ENCODE results near the gene OR1J1.
A peak's percentile ranks its signal among the peaks of the same experiment; 100 is the strongest.

Gene OR1J1, protein sequence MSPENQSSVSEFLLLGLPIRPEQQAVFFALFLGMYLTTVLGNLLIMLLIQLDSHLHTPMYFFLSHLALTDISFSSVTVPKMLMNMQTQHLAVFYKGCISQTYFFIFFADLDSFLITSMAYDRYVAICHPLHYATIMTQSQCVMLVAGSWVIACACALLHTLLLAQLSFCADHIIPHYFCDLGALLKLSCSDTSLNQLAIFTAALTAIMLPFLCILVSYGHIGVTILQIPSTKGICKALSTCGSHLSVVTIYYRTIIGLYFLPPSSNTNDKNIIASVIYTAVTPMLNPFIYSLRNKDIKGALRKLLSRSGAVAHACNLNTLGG

DNA sequence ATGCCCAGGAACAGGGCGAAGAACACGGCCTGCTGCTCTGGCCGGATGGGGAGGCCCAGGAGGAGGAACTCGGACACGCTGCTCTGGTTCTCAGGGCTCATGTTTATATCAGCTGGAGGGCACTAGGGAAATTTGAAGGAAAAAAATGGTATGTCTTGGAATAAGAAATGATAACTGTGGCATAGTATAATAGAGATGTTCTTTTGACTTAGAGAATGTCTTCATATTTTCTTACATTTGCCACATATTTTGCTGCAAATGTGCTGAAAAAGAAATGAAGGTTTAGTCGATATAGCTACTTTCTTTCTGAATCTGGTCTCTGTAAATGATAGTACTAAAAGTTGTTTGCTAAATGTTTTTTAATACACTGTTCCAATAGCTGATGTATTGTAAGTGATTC lies at the start of gene OR1J1:
Gene OR1J1, minus strand, starts transcription at position 101 of the 400 bp plus-strand sequence. Its CDS starts 0 bp downstream, at position 101.
- DNase-seq, result no peak

DNA sequence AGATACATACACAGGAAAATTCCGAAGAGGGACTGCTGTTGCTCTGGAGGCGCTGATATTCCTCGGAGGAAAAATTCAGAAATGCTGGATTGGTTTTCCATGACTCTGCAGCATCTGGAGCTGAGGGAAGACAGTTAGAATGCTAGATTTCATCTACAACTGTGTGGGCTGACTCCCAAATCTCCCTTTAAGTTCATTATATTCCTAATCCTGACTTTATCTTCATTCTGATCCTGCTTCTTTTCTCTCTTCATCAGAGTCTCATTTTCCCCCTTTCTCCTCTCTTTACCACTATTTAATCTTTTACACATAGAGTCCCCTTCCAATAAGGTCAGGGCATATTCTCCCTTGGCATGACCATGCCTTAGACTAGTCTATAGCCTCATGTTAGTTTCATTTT lies 49.5 kb upstream of the OR1J1 start, which contains the start of gene OR1N1:
Gene OR1N1, minus strand, starts transcription at position 101 of the 400 bp plus-strand sequence. Its CDS starts 0 bp downstream, at position 101.
- DNase-seq, result peak; percentile 38

DNA sequence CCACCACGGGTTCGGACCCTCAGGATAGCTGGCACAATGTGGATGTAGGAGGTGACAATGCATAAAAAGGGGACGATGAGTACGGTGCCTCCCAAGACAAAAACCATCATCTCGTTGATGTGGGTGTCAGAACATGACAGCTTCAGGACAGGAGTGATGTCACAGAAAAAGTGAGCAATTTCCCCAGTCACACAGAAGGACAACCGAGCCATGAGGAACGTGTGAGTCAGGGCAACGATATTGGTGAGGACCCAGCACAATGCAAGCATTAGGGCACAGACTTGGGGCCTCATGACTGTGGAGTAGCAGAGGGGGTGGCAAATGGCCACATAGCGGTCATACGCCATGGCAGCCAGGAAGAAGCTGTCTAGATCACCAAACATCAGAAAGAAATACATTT lies 48.9 kb upstream of the OR1J1 start:
- no peak for DNase-seq

DNA sequence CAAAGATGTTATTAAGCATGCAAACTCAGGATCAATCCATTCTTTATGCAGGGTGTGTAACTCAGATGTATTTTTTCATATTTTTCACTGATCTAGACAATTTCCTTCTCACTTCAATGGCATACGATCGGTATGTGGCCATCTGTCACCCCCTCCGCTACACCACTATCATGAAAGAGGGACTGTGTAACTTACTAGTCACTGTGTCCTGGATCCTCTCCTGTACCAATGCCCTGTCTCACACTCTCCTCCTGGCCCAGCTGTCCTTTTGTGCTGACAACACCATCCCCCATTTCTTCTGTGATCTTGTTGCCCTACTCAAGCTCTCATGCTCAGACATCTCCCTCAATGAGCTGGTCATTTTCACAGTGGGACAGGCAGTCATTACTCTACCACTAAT lies 41.6 kb upstream of the OR1J1 start:
- no peak for DNase-seq

DNA sequence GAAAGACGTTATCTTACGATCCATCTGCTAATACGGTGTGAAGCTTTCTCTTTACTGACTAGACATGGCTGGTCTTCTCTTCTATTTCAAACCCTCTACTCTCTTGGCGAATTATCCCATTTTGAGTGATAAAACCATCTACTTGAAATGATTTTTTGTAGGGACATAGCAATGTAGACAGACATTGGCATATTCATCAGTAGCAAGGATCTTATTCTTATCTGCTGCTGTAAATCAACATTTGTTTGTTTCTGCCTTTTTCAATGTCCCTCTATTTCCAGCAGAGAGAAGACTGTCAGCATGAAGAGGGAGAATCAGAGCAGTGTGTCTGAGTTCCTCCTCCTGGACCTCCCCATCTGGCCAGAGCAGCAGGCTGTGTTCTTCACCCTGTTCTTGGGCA lies 41.1 kb upstream of the OR1J1 start, which contains the start of gene OR1J4:
Gene OR1J4, plus strand, starts transcription at position 301 of the 400 bp plus-strand sequence. Its CDS starts 0 bp downstream, at position 301.
- no peak for DNase-seq

DNA sequence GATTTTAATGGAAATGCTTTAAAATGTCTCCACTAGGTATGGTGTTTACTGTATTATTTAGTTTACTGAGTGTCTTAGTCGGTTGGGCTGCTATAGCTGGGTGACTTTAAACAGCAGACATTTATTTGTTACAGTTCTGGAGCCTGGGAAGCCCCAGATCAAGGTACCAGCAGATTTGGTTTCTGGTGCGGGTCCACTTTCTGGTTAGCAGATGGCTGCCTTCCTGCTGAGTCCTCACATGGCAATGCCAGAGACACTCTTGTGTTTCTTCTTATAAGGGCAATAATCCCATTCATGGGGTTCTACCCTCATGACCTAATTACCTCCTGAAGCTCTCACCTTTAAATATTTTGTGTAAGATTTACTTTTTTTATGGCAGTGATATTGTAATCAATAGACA lies 40.5 kb upstream of the OR1J1 start:
- no peak for DNase-seq

DNA sequence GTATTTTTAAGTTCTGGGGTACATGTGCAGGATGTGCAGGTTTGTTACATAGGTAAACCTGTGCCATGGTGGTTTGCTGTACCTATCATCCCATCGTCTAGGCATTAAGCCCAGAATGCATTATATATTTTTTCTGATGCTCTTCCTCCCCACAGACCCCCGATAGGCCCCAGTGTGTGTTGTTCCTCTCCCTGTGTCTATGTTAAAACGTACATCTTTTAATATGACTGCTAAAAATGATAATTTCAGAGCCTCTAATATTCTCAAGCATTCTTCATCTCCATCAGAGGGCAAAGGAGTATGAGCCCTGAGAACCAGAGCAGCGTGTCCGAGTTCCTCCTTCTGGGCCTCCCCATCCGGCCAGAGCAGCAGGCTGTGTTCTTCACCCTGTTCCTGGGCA lies 32.8 kb upstream of the OR1J1 start, which contains the start of gene OR1J2:
Gene OR1J2, plus strand, starts transcription at position 301 of the 400 bp plus-strand sequence. Its CDS starts 0 bp downstream, at position 301.
- no peak for DNase-seq

DNA sequence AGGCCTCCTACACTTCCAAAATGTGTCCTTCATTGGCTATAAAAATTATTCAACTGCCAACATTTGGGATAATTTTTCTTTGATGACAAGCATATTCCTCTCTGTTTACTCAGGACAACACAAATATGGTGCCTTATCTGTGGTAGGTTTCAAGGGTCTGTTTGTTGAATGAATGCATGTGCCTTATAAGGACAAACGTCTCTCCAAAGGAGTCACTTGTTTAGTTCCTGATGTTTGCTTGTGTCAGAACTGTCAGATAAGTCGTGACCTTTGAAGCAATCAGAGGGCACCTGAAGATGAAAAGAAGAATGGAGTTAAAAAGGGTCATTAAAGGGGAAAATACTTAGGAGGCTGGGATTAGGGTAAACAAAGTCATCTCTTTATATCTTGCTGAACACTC lies 29.2 kb upstream of the OR1J1 start:
- no peak for DNase-seq

DNA sequence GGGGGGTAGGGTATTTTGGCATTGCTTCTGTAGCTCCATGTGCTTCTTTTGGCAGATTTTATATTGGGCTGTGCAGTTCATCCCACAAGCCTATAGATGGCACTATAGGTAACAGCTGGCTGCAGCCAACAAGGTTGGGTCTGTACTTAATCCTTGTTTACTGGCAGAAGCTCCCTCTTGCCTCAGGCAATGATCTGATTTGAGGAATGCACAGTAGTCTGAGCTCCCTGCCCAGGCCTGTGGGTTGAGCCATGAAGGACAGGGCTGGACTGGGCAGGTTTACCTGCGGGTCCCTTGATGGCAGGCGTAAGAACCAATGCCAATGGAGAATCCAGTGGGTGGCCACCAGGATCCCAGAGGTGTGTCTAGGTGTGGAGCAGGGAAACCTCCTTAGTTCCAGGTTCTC lies 21.2 kb upstream of the OR1J1 start:
- peak; percentile 90 for DNase-seq

DNA sequence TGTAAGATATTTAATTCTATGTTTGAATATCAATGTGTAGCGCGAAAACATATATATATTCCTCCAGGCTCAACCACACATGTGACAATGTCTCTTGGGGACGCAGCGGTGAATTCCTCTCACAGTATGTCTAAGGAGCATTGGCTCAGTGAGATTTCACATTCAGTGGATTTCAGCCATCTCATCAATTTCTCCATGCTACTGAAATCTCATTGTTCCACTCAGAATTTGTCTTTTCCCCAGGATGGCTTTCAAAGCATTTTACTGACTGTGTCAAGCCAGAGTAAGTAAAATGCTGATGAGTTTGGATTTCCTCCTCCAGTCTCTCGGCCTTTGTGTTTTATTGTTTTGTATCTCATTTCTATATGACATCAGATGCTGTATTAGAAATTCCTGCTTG lies 1.3 kb upstream of the OR1J1 start:
- DNase-seq, result no peak

DNA sequence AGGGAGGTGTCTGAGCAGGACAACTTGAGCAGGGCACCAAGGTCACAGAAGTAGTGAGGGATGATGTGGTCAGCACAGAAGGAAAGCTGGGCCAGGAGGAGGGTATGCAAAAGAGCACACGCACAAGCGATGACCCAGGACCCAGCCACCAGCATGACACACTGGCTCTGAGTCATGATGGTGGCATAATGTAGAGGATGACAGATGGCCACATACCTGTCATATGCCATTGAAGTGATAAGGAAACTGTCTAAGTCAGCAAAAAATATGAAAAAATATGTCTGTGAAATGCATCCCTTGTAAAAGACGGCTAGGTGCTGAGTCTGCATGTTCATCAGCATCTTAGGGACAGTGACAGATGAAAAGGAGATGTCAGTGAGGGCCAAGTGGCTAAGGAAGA lies 380 bp downstream of the OR1J1 start:
- DNase-seq, result no peak

DNA sequence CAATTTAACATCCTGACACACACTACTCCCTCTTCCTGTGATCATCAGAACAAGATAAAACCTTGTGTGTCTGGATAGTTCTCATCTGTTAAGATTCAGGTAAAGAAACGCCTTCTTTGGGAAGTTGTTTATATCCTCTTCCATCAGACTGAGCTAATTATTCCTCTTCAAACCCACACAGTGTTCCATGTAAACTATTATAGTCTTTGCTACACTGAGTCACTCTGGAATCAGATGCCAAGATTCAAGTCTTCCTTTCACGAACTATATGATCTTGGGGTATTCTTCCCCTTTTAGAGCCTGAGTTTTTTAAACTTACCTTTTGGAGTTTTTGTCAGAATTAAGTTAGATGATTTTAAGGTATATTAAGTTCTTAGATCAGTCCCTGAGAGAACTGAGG lies 2.0 kb downstream of the OR1J1 start:
- no peak for DNase-seq

DNA sequence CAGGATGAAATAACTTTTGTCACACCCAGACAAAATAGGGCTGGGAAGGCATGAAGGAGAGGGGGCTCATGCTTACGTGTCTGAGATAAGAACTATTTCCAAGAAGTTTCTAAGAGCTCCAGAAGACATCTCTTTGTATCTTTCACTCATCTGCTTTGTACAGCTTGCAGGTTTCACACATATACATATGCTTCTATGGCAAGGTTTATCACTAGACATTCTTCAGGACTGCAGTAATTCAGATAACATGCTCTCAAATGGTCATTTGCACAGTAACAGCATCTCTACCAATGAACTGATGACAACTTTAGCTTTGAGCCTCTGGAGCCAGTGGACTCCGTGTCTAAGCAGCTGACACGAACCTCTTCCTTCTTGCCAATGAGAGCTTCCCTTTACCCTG lies 3.2 kb downstream of the OR1J1 start:
- no peak for DNase-seq

DNA sequence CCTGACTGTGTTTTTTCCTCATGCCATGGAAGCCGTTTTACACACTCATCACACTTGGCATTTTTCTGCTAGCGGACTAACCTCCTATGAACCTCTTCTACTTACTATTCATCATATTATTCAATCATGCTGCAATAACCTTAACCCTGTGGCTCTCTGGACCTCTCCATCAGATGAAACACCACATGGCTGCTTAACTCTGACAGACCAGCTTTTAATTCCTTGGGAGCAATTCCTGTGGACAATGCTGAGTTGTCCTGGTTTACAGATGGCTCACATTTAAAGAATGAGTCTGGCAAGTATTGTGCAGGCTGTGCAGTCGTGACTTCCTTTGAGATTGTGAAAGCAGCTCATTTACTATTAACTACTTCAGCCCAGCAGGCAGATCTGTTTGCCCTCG lies 9.0 kb downstream of the OR1J1 start:
- DNase-seq, result no peak

DNA sequence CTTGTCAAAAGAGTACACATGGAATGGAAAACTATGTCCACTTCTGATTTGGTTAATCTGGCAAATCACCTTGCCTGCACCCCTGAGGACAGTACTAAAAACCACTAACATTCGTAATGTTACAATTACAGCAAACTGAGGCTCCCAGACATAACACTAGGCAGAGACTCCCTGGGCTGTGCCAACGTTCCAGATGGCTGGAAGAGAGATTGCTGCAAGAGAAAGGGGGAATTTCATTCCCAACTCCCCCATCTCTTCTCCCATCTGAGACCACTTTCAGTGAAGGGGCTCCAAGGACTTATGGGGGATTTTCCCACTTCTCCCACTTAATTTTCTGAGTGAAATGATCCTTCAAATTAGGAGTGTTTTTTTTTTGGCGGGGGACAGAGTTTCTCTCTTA lies 11.3 kb downstream of the OR1J1 start:
- DNase-seq, result no peak

DNA sequence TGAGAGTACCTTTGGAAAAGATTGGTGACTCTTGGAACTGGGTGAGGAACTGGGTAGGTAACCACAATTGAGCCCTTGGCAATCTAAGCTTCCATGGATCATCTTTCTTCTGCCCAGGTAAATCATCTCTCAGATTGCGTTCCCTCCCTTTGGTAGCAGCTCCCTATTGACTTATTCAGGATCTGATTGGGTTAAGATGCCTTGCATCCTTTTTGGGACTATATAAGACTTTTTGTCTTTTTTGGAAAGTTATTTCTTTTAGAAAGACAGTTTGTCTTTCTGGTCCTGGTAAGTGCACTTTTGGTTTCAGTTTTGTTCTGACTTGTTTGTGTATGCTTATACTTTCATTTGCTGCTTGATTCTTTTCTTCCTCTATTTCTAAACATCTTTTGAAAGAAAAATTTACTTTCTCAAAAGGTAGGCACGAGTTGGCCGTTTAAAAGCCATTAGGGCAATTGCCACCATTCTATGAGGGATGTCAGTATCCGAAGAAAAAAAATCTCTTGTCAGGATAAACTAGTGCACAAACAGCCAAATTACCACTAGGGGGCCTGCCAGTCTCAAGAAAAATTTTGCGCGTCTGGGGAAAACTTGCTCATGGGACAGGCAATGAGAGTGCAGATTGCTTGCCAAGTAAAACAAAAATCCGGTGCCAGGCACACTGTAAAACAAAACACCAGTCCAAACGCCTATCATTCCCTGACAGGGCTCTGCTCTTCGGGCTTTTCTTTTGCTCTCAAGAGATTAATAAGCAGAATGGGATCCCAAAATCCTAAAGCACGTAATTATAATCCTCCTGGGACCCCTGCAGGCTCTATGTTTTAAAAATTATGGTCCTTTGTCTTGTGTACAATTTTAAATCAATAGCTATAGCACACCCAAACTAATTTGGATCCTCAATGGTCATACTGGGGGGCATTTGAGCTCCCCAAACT lies 12.8 kb downstream of the OR1J1 start:
- peak; percentile 87 for DNase-seq

DNA sequence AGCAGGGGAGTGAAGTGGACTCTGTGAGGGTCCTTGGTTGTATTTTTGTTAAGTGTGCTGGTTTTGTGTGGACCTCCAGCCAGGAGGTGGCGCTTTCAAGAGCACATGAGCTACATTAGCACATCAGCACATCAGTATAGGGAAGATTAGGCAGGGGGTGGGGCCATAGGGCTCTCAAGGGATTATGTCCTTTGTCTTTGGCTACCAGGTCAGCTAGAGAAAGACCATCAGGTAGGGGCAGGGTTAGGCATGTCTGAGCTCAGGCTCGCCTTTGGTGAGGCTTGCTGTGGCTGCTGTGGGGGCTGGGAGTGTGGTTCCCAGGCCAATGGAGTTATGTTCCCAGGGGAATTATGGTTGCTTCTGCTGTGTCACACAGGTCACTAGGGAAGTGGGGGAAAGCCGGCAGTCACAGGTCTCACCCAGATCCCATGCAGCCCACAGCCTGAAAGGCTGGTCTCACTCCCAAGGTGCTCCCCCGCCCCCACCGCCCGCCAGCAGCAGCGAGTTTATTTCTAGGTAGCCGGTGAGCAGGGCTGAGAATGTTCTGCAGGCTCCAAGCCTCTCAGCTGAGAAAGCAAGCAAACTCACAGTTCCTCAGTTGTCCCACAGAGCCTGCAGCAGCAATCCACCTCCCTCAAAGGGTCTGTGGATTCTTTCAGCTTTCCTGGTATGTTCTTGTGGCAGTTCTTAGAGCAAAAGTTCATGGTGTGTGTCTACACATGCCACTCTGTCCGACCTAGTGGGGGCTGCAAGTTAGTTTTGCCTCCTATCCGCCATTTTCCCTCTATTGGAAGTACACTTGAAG lies 13.7 kb downstream of the OR1J1 start:
- DNase-seq, result peak; percentile 81

DNA sequence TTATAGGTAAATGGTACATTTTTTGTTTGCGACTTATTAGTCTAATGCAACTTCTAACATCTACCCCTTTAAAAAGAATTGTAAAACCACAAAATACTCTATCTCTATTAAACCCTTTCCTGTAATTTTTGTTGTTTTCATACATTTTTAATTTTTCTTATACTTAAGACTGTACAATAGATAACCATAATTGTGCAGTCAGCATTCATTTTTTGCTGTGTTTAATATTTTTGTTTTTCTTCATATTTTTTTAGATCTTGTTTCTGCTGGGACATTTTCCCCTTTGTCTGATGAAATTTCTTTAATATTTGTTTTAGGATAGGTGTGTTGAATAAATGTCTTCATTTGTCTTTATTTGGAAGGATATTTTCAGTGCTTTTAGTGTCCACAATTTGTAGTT lies 19.9 kb downstream of the OR1J1 start:
- DNase-seq, result no peak

DNA sequence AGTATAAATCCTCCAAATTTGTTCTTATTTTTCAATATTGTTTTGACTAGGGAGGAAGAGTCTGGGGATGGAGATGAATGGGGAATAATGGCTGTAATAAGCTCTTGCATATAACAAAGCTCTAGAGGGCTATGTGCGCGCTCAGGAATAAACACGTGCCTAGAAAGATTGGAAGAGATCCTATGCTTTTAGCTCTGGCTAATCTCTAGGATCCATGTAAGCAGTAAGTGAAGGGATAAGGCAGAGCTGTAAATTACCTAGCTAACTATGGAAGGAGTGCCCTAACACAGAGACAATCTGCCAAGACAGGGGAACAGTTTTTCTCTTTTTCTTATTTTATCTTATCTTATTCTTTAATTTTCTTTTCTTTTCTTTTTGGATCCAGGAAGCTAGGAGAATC lies 21.6 kb downstream of the OR1J1 start:
- peak; percentile 61 for DNase-seq

DNA sequence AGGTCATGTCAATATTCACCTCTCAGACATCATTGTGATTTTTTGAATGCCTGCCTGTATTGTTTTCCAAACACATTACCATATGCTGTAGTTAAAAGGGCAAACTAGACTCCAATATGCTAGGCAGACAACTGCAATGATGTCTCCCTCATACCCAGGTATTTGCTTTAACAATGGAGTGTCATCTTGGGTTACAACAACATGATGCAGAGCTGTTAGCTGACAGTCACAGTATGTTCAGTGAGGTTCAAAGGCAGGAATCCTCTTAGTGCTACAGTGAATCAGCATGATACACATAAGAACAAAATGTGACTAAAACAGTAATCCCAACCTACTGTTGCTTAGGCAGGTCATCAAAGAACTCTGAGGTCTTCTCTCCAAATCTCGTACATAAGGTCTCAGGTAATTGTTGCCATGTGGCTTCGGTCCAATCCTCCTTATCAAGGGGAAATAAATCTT lies 24.0 kb downstream of the OR1J1 start:
- no peak for DNase-seq

DNA sequence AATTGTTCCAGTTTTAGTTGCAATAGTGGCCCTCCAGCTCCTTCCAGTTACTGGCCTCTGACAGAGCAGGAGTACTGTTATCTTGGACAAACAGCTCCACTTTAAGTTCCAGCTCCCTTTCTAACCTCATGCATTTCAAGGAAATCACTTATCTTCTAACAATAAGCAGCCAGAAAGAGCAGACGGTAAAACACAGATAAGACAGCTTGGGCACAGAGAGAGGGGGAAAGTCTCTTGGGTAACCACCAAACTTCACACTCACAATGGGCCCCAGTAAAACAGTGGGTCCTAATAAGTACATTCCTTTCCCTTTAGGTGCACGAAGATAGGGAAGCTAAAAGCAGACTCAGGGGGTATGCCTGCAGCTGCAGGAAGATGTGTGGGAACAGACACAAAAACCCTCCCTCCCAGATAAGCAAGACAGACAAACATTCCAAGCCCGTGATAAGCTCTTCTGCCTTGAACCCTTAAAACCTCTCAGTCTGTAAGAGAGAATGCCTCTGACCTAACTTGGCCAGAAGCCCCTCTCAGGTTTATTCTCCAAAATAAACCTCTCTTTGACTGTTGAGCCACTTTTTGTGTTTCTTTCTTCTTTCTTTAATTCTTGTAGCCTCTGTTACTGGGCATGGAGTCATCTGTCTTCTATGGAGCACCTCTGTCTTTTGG lies 30.8 kb downstream of the OR1J1 start:
- DNase-seq, result no peak

DNA sequence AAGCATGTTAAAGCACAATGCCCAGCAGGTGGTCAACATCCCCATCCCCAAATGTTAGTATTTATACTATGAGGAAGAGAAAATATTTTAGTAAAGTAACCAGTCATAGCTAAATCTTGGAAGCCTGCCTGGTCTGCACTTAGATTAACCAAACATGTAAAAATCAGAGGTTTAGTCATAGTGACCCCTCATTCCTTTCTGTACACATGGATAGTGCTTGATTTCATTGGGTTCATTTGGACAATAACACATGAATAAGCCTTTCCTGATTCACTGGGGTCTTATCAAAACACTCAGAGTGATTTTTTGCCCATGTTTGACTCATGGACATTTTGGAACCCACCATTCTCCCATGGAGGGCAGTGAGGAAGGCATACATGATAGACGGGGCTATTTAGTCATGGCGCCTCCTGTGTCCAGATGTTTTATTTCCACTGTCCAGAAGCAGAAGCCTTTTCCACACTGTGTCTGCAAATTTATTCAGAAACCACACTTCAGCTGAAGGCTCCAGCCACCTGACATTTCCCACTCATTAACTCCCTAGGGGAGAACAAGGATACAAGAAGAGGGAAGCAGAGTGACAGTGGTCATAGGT lies 32.5 kb downstream of the OR1J1 start:
- DNase-seq, result no peak
